GM23248 (cell line): Measurements from ENCODE around the gene ROBO2. TPM values are rescaled to one million over a fixed set of nuclear protein-coding genes. Genes with fewer than 3 reads are reported as not detected.

Experiments used
- DNase-seq: peaks from one replicate; pipeline ENCODE4 v3.0.0-alpha.2; 2015
- H2AFZ ChIP-seq: fragments of 200-600 bp; sonication (generic); 2 replicates; pipeline ENCODE4 v1.6.1; 2016; ENCODE audit warnings: antibody characterized with exemption
- H3F3A ChIP-seq: fragments of 200-600 bp; sonication (generic); 2 replicates; pipeline ENCODE4 v1.6.1; 2016; ENCODE audit warnings: mild to moderate bottlenecking, antibody characterized with exemption, mixed run types; ENCODE audit not compliant: insufficient read depth
- H3K27ac ChIP-seq: fragments of 200-600 bp; sonication (generic); 2 replicates; pipeline ENCODE4 v1.5.1; 2016; ENCODE audit warnings: mild to moderate bottlenecking
- H3K27me3 ChIP-seq: fragments of 200-600 bp; sonication (generic); replicated peaks from 2 replicates; pipeline ENCODE4 v1.6.1; 2016; ENCODE audit warnings: mild to moderate bottlenecking; ENCODE audit not compliant: insufficient read depth
- H3K36me3 ChIP-seq: fragments of 200-600 bp; sonication (generic); 2 replicates; pipeline ENCODE4 v1.6.1; 2016; ENCODE audit warnings: low read depth, mild to moderate bottlenecking
- H3K4me1 ChIP-seq: fragments of 200-600 bp; sonication (generic); 2 replicates; pipeline ENCODE4 v1.6.1; 2016; ENCODE audit warnings: mild to moderate bottlenecking; ENCODE audit not compliant: insufficient read depth
- H3K4me2 ChIP-seq: fragments of 200-600 bp; sonication (generic); one replicate; pipeline ENCODE4 v1.6.1; 2016; ENCODE audit warnings: mild to moderate bottlenecking; ENCODE audit not compliant: unreplicated experiment
- H3K4me3 ChIP-seq: fragments of 200-600 bp; sonication (generic); 2 replicates; pipeline ENCODE4 v1.5.1; 2016; ENCODE audit warnings: mild to moderate bottlenecking
- H3K79me2 ChIP-seq: fragments of 200-600 bp; sonication (generic); 2 replicates; pipeline ENCODE4 v1.6.1; 2016; ENCODE audit warnings: mild to moderate bottlenecking; ENCODE audit not compliant: insufficient read depth
- H3K9ac ChIP-seq: fragments of 200-600 bp; sonication (generic); 2 replicates; pipeline ENCODE4 v1.6.1; 2016; ENCODE audit warnings: mild to moderate bottlenecking
- H3K9me2 ChIP-seq: fragments of 200-600 bp; sonication (generic); 2 replicates; pipeline ENCODE4 v1.6.1; 2016; ENCODE audit warnings: mixed run types, mild to moderate bottlenecking, moderate library complexity; ENCODE audit not compliant: insufficient read depth
- H3K9me3 ChIP-seq: fragments of 200-600 bp; sonication (generic); one replicate; pipeline ENCODE4 v1.6.1; 2017; ENCODE audit warnings: low read depth
- H4K20me1 ChIP-seq: fragments of 200-600 bp; sonication (generic); 2 replicates; pipeline ENCODE4 v1.6.0; 2016; ENCODE audit not compliant: insufficient read depth
- EZH2 ChIP-seq: fragments of 200-600 bp; sonication (generic); IDR thresholded peaks from 2 replicates; pipeline ENCODE4 v1.6.1; 2018; ENCODE audit warnings: antibody characterized with exemption, mild to moderate bottlenecking; ENCODE audit not compliant: insufficient read depth, poor library complexity, severe bottlenecking
- EZH2phosphoT487 ChIP-seq: fragments of 200-600 bp; sonication (generic); IDR thresholded peaks from 2 replicates; pipeline ENCODE4 v1.6.1; 2018; ENCODE audit warnings: antibody characterized with exemption, moderate library complexity, mild to moderate bottlenecking, low read depth; ENCODE audit not compliant: insufficient read depth
- WGBS, 2 experiments: methylation state at CpG; one replicate each; pipeline ENCODE4 v1.1.6; 2015 to 2017; ENCODE audit warnings: low lambda C conversion rate in 2 of 2, low coverage in 1 of 2; ENCODE audit errors: missing lambda C conversion rate in 2 of 2; 5-methylcytosine and 5-hydroxymethylcytosine counted together
- in situ Hi-C: fragments of 300-500 bp; cut with MboI; formaldehyde crosslinking; loops from 2 replicates; pipeline ENCODE4 v1.15.0; 2020
- polyA plus RNA-seq: library from polyadenylated mRNA; unstranded; fragments of >200 nt; fragmentation: Nextera tagmentation; extraction: Ambion mirVana; gene quantifications from 2 replicates; pipeline ENCODE4 v1.2.1, GENCODE V29; 2016
- total RNA-seq: library from RNA; depleted of rRNA; stranded (reverse); fragments of >200 nt; shearing (Covaris generic); gene quantifications from 2 replicates; pipeline ENCODE4 v1.2.3, GENCODE V29; 2014

The ROBO2 gene
- total and polyA plus RNA-seq, 2 experiments from 2014 or later: under 0.01 to 0.05 TPM

- Histone ChIP-seq H3K4me3 (no peak overlapping the region), H3K9ac (no peak overlapping the region), H3K9me2 (no peaks in the 10 kb centered on the region), H3K27ac (no peak overlapping the region), H2AFZ (0 out of 2 replicates have a peak overlapping the region, but pooled peaks have one; percentile 7), H3K9me3 (no peaks in the 10 kb centered on the region), H3K27me3 (no peaks in the 10 kb centered on the region), H3F3A (no peaks in the 10 kb centered on the region), H3K4me1 (no peaks in the 10 kb centered on the region), H3K4me2 (no peak overlapping the region), H3K79me2 (no peaks in the 10 kb centered on the region), H4K20me1 (no peaks in the 10 kb centered on the region), H3K36me3 (no peaks in the 10 kb centered on the region)
- WGBS, 2 experiments: 17 to 21% methylated on average over 6 of the region's 6 CpGs
- TF ChIP-seq EZH2phosphoT487 (no peak), EZH2 (no peak)
- in situ Hi-C loops: no loop called here
- no peak for DNase-seq
These were observed 409.8 kb downstream of the ROBO2 start for GRCh38 chr3:77449459-77450350.

DNA sequence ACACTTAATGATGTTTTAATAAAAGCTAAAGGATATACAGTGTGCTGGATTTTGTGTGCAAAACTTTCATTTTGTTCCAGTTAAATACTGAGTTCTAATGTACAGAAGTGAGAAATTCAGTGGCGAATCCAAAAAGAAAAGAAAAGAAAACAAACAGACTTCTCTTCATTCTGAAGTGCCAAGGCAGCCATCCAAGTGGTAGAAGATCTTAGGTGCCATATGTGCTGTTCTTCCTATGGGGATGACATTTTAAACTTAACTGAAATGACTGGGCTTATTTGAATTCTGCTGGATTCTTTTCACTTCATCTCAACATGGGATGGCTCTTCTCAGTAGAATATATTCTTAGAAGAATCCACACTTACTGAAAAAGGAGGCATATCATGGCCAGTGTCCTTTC, 416.5 kb downstream of the ROBO2 start:
- DNase-seq: no peak
- 38 to 42% methylated on average over 1 of the region's 1 CpG for WGBS, 2 experiments
- Histone ChIP-seq H3K4me1 (peaks cover 10% of the 10 kb centered on the region; the same call in 1 of the 2 replicates), H3F3A (peaks cover 6% of the 10 kb centered on the region; the same call in 1 of the 2 replicates), H3K9me2 (no peaks in the 10 kb centered on the region), H2AFZ (no peak overlapping the region), H3K27ac (no peak overlapping the region), H3K4me3 (no peak overlapping the region), H4K20me1 (no peaks in the 10 kb centered on the region), H3K9me3 (no peaks in the 10 kb centered on the region), H3K36me3 (no peaks in the 10 kb centered on the region), H3K27me3 (no peaks in the 10 kb centered on the region), H3K4me2 (no peak overlapping the region), H3K79me2 (no peaks in the 10 kb centered on the region), H3K9ac (no peak overlapping the region)
- TF ChIP-seq EZH2phosphoT487 (no peak), EZH2 (no peak)
- in situ Hi-C loops: no loop called here

- TF ChIP-seq EZH2 (no peak), EZH2phosphoT487 (no peak)
- H4K20me1 ChIP-seq: no peaks in the 10 kb centered on the region
- no peaks in the 10 kb centered on the region for H3K27me3 ChIP-seq
- no peak overlapping the region for H3K27ac ChIP-seq
- no peak overlapping the region for H3K4me2 ChIP-seq
- no peaks in the 10 kb centered on the region for H3K36me3 ChIP-seq
- H3K4me3 ChIP-seq: no peak overlapping the region
- no peak overlapping the region for H2AFZ ChIP-seq
- H3K79me2 ChIP-seq: no peaks in the 10 kb centered on the region
- in situ Hi-C loops: no loop called here
- H3K9ac ChIP-seq: no peak overlapping the region
- H3K9me3 ChIP-seq: no peaks in the 10 kb centered on the region
- 84 to 88% methylated on average over 1 of the region's 1 CpG for WGBS, 2 experiments
- peaks cover 6% of the 10 kb centered on the region; the same call in 1 of the 2 replicates for H3F3A ChIP-seq
- peaks cover 10% of the 10 kb centered on the region; the same call in 1 of the 2 replicates for H3K4me1 ChIP-seq
- no peaks in the 10 kb centered on the region for H3K9me2 ChIP-seq
- DNase-seq: no peak
These were observed 417.0 kb downstream of the ROBO2 start for GRCh38 chr3:77456906-77457305.

- H3K27me3 ChIP-seq: no peaks in the 10 kb centered on the region
- no peak for TF ChIP-seq EZH2
- no peak for TF ChIP-seq EZH2phosphoT487
- WGBS, 2 experiments: 63 to 73% methylated on average over 7 of the region's 7 CpGs
- peak; percentile 28 for DNase-seq
- H2AFZ ChIP-seq: peak overlapping the region; percentile 35; the same call in 1 of the 2 replicates
- no peaks in the 10 kb centered on the region for H3K36me3 ChIP-seq
- in situ Hi-C loops: no loop called here
- no peak overlapping the region for H3K27ac ChIP-seq
- peaks cover 10% of the 10 kb centered on the region; the same call in 1 of the 2 replicates for H3K4me1 ChIP-seq
- no peaks in the 10 kb centered on the region for H3K79me2 ChIP-seq
- H3K4me3 ChIP-seq: no peak overlapping the region
- H3K9me3 ChIP-seq: no peaks in the 10 kb centered on the region
- peaks cover 6% of the 10 kb centered on the region; the same call in 1 of the 2 replicates for H3F3A ChIP-seq
- H4K20me1 ChIP-seq: no peaks in the 10 kb centered on the region
- H3K9me2 ChIP-seq: 0 out of 2 replicates have a peak, but pooled peaks cover 6% of the 10 kb centered on the region
- no peak overlapping the region for H3K9ac ChIP-seq
- no peak overlapping the region for H3K4me2 ChIP-seq
These were observed 420.0 kb downstream of the ROBO2 start for GRCh38 chr3:77459926-77460325.
